KG1 (cell line): ENCODE measurements around the gene DNAJC19.
"Not testable (repeated sequence)": the region's sequence is repeated elsewhere in the genome, so short reads cannot be mapped to it uniquely, and the experiment has no call there.

ENCODE experiments used
- DNase-seq: peaks from one replicate; lab custom pipeline; 2025; lab: John Stamatoyannopoulos, UW

The DNAJC19 gene

GRCh38 chr3:180989291-180990163, at the start of gene DNAJC19:
DNAJC19 (minus strand) TSS chr3:180989736; CDS start chr3:180989602, 134 bp downstream.
- peak; percentile 81 for DNase-seq

GRCh38 chr3:181030948-181031347, 41.4 kb upstream of the DNAJC19 start:
- no peak for DNase-seq

GRCh38 chr3:181025204-181025603, 35.7 kb upstream of the DNAJC19 start:
- DNase-seq: no peak

GRCh38 chr3:181017690-181018089, 28.2 kb upstream of the DNAJC19 start:
- no peak for DNase-seq

- no peak for DNase-seq
Measured at GRCh38 chr3:181009225-181009624, 19.7 kb upstream of the DNAJC19 start.

GRCh38 chr3:181008796-181009195, 19.3 kb upstream of the DNAJC19 start:
- DNase-seq: no peak

- no peak for DNase-seq
Measured at GRCh38 chr3:181007262-181007661, 17.7 kb upstream of the DNAJC19 start.

GRCh38 chr3:181006541-181006940, 17.0 kb upstream of the DNAJC19 start:
- no peak for DNase-seq

- not testable (repeated sequence) for DNase-seq
Measured at GRCh38 chr3:181003469-181003868, 13.9 kb upstream of the DNAJC19 start.

GRCh38 chr3:181002331-181002730, 12.8 kb upstream of the DNAJC19 start:
- not testable (repeated sequence) for DNase-seq

- no peak for DNase-seq
Measured at GRCh38 chr3:180996415-180996932, 6.9 kb upstream of the DNAJC19 start.

- DNase-seq: peak; percentile 21
Measured at GRCh38 chr3:180990505-180990904, 969 bp upstream of the DNAJC19 start.

- no peak for DNase-seq
Measured at GRCh38 chr3:180987344-180987743, 2.2 kb downstream of the DNAJC19 start.

- not testable (repeated sequence) for DNase-seq
Measured at GRCh38 chr3:180986366-180986765, 3.2 kb downstream of the DNAJC19 start.

- no peak for DNase-seq
Measured at GRCh38 chr3:180983136-180983535, 6.4 kb downstream of the DNAJC19 start.

GRCh38 chr3:180981912-180982311, 7.6 kb downstream of the DNAJC19 start:
- DNase-seq: no peak

- no peak for DNase-seq
Measured at GRCh38 chr3:180980611-180981010, 8.9 kb downstream of the DNAJC19 start.

- DNase-seq: no peak
Measured at GRCh38 chr3:180979961-180980360, 9.6 kb downstream of the DNAJC19 start.

- no peak for DNase-seq
Measured at GRCh38 chr3:180977498-180977897, 12.0 kb downstream of the DNAJC19 start.

GRCh38 chr3:180974286-180974685, 15.2 kb downstream of the DNAJC19 start:
- DNase-seq: no peak

- DNase-seq: no peak
Measured at GRCh38 chr3:180973543-180973942, 16.0 kb downstream of the DNAJC19 start.

- no peak for DNase-seq
Measured at GRCh38 chr3:180970931-180971330, 18.6 kb downstream of the DNAJC19 start.

GRCh38 chr3:180962530-180962929, 27.0 kb downstream of the DNAJC19 start:
- no peak for DNase-seq

GRCh38 chr3:180961552-180961951, 28.0 kb downstream of the DNAJC19 start:
- DNase-seq: no peak
